T47D (cell line): ENCODE data around the gene ADAMTSL1.
A peak's percentile ranks its signal among the peaks of the same experiment; 100 is the strongest.

Experiments used
- DNase-seq, 2 experiments: peaks; one replicate each; pipeline versions ENCODE4 v3.0.0 to v3.0.0-alpha.2; 2011 to 2012; ENCODE audit warnings: low read depth in 1 of 2, low spot score in 1 of 2
- JUND ChIP-seq: IDR thresholded peaks from 2 replicates; pipeline ENCODE4 v1.6.1; 2012; ENCODE audit warnings: low read depth
- in situ Hi-C: cut with HindIII; loops from 2 replicates; pipeline ENCODE4 v1.10.0; 2016; ENCODE audit warnings: low sequenced_read_pairs, low pct_unique_long_range_greater_than_20kb

ADAMTSL1 gene, protein sequence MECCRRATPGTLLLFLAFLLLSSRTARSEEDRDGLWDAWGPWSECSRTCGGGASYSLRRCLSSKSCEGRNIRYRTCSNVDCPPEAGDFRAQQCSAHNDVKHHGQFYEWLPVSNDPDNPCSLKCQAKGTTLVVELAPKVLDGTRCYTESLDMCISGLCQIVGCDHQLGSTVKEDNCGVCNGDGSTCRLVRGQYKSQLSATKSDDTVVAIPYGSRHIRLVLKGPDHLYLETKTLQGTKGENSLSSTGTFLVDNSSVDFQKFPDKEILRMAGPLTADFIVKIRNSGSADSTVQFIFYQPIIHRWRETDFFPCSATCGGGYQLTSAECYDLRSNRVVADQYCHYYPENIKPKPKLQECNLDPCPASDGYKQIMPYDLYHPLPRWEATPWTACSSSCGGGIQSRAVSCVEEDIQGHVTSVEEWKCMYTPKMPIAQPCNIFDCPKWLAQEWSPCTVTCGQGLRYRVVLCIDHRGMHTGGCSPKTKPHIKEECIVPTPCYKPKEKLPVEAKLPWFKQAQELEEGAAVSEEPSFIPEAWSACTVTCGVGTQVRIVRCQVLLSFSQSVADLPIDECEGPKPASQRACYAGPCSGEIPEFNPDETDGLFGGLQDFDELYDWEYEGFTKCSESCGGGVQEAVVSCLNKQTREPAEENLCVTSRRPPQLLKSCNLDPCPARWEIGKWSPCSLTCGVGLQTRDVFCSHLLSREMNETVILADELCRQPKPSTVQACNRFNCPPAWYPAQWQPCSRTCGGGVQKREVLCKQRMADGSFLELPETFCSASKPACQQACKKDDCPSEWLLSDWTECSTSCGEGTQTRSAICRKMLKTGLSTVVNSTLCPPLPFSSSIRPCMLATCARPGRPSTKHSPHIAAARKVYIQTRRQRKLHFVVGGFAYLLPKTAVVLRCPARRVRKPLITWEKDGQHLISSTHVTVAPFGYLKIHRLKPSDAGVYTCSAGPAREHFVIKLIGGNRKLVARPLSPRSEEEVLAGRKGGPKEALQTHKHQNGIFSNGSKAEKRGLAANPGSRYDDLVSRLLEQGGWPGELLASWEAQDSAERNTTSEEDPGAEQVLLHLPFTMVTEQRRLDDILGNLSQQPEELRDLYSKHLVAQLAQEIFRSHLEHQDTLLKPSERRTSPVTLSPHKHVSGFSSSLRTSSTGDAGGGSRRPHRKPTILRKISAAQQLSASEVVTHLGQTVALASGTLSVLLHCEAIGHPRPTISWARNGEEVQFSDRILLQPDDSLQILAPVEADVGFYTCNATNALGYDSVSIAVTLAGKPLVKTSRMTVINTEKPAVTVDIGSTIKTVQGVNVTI (N-terminal part only)

DNA sequence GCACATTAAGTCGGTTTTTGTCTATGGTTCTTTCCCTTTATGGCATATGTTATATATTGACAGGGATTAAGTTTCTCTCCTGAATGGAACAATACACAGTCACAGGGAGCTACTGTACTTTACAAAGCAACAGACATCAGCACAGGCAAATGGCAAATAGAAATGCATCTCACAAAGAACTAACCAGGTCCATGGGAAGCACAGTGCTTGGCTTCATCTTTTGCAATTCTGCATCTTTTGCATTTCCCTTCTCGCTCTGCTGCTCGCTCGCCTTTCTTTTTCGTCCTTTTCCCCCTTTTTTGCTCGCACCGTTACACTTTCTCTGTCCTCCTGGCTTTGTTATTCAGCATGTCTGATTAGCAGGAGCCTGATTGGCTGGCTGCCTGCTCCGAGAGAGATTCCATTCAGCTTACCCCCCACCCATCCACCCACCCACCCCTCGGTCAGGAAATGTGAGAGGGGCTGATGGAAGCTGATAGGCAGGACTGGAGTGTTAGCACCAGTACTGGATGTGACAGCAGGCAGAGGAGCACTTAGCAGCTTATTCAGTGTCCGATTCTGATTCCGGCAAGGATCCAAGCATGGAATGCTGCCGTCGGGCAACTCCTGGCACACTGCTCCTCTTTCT, at the start of gene ADAMTSL1:
Gene ADAMTSL1 (plus strand): TSS at position 502 of the 628 bp plus-strand sequence. CDS start 80 bp downstream, at position 582.
- peak in 1 of 2 experiments; percentile 4 for DNase-seq
- no peak for TF ChIP-seq JUND
- in situ Hi-C loops: no loop called here

DNA sequence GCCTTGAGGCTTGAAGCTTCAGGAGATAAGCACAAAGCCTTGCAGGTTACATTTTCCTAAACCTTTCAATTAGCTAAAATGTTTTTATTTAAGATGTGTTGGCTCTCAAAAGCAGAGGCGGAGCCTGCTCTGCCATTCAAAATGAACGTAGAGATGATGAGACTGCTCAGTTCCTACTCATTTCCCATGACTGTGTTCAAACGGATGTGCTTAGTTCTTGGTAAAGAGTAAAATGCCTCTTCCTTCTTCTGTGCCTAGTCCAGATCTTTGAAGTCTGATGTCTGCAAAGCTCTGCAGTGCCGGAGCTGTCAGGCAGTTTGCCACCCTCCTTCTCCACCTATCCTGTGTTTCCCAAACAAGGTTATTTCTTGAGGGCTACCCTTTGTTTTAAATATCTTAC, 46.3 kb upstream of the ADAMTSL1 start:
- in situ Hi-C loops: no loop called here
- no peak for DNase-seq
- no peak for TF ChIP-seq JUND

DNA sequence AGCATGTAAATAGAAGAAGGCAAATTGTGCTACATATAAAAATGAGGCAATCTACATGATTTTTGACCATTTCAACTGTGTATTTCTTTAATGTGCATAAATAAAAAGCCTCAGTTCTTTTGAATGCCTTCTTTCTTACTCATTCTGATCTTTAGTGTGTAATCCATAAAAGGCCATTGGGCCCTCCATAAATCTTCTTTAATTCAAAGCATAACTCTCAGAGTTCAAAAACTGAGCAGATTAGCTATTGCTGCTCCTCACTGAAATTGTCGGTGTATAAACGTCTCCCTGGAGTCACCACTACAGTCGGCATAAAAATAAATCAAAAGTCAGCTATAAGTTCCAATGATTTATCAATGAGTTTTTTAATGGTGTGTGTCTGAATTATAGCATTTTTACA, 45.3 kb upstream of the ADAMTSL1 start:
- no peak for DNase-seq
- no peak for TF ChIP-seq JUND
- in situ Hi-C loops: no loop called here

DNA sequence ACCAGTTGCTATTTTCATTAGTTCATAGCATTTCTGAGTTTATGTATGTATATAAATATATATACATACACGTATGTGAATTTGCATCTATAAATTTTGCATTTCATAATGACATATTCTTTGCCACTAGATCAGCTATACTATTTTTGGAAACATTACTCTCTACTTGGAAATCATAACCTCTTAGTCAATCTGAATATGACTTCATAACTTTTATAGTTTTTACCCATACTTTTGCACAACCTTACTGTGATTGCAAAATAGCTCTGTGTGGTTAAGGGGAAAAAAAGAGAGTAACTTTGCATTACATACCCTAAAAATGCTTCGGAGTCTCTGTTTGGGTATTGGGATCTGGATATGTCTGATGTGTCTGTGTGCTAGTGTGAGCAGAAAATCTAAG, 44.9 kb upstream of the ADAMTSL1 start:
- no peak for DNase-seq
- in situ Hi-C loops: no loop called here

DNA sequence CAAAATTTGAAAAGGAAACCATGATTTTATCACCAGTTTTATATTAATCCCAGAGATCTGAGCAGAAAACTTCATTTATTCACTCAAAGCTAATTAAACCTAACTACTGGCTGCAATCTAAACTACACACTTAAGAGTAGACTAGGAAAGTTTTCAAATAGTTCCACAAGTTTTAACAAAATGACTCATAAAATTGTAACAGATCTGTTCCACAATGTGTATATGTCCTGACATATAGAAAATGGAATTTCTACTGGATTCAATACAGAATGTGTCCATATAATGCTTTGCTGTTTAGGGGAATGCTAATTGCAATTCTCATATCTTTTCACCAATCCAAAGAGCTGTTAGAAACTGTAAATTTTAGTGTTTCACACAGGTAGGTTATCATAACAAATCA, 40.3 kb upstream of the ADAMTSL1 start:
- TF ChIP-seq JUND: no peak
- DNase-seq: no peak
- in situ Hi-C loops: no loop called here

More for the DNA sequence above, 44.9 kb upstream of the ADAMTSL1 start:
- TF ChIP-seq JUND: no peak

DNA sequence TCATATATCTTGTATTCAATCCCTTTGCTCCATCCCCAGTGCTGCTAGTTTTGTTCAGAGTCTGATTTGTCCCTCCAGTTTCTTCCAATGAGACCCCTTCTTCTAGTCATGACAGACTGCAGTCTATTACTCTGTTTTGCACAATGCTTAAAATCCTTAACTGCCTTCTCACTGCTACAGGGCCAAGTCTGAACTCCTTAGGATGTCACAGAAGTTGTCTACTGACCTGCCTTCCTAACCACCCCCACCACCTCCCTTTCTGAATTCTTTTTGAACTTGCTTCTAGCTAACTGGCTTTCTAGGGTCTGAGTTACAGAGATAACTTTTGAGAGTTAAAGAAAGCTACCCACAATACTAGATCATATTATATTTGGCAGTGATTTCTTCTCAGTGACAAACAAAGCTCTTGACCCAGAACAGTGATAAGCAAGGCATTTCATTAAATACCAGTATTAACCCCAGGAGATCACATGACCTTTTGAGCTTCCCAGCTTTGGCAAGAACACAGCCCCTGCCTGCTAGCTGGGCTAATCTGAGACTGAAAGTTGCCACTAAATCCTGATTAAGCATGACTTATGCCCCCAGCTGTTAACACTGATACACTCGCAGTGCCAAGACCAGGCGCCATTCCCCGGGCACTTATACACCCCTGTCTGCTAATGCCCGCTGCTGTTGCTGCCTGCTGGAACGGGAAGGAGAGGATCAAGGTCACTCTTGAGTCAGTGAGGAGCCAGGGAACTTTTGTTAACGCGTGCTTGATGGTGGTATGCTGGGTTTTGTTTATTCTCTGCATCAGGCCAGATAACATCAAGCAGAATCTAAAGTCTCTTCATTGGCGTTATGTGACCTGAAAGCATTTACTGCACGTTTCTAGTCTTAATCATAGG, 36.4 kb upstream of the ADAMTSL1 start:
- no peak for TF ChIP-seq JUND
- in situ Hi-C loops: no loop called here
- no peak for DNase-seq

DNA sequence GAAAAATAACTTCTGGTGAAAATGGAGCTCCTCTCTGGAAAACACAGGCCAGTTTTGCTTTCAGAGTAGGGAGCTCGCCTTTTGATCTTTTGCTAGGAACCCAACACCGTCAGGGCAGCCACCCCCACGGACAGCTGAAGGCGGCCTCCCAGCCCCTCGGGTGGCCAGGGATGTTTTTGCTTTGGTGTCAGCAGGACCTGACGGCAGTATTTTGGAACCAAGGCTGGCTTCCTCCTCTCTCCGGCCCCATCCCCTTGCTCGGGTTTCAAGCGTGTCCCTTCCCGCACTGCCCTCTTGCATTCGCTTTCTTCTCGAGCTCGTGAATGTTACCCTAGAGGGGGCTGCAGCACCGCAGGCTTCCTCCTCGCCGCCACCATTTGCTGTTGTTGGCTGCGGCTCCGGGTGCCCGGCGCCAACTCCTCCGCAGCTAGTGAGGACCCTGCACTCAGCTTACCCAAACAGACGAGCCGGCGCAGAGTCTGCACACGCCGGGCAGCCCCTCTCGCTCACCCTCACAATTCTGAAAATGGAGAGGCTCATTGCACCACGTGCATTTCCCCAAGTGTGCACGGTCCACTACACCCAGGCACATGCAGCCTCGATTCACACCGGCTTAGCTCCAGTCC, 35.5 kb upstream of the ADAMTSL1 start:
- TF ChIP-seq JUND: no peak
- no peak for DNase-seq
- in situ Hi-C loops: no loop called here

DNA sequence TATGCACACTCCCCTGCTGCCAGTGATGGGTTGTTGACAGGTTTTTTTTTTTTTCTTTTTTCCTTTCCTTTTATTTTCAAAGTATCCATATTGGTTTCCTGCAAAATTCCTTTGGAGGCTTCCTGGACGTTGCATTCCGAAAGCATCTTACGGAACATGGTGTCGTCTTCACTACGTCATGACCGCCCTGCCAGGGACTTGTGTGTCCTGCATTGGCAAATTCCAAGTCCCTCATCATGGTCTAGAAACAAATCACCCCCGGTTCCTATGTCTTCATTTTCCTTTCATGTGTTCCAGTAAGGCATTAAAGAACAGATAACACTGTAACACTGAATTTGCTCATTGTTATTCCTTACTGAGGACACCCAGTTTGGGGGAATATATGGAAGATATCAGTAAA, 35.0 kb upstream of the ADAMTSL1 start:
- no peak for DNase-seq
- TF ChIP-seq JUND: no peak
- in situ Hi-C loops: no loop called here

DNA sequence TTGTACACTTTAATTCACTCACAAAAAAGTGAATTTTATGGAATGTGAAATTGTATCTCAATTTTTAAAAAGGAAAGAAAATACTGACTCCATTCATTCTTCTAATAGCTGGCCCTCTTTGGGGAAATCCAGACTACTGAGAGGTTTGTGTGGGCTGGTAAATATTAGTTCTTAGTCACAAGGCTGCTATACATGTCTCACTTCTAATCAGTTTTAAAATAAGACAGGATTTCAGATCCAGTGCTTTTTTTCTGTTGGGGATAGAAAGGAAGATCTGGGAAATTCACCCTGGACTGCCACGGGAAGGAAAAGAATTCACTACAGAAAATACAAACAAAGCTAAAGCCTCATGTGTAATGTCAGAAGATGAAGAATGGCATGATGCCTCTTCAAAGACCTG, 32.7 kb upstream of the ADAMTSL1 start:
- no peak for DNase-seq
- in situ Hi-C loops: no loop called here
- no peak for TF ChIP-seq JUND

DNA sequence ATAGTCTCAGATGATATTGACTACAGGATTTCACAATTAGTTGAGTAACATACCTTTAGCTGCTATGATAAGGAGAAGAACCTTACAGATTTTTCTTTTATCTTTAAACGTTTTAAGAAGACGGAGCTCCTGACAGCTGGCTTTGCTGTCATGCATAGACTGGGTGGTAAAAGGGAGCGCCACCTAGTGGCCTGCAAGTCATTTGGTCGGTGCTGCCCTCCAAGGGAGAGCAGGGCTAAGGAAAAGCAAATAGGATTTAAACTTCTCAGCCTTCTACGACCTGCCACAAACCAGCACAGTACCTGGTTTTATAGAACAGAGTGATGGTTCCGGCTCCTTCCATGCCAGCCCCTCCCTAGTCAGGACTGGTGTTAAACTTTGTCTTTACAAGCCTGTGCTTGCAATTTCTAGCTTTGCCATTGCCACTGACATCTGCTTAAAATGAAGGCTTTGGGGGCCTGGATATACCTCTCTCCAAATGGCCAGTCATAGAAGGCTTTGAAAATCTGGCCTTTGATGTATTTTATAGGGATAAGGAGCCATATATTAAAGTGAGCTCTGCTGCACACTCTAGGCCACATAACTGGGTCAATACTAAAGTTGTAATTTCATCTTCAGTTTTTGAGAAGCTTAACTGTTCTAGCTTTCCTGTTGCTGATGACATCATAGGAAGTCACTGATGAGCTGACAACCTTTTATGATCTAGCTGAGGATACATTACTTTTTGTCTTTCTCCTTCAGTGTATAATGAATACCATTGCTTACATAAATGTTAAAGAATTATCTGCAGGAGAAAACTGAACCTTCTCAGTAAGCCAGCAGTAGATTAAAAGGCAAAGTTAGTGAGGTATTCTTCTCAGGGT, 31.1 kb upstream of the ADAMTSL1 start:
- no peak for TF ChIP-seq JUND
- DNase-seq: peak; percentile 45 to 70
- in situ Hi-C loops: no loop called here
